WI38 (cell line): ENCODE results near the gene ADAT1.

ENCODE experiments used
- H3K4me3 ChIP-seq: 2 replicates; pipeline ENCODE4 v1.5.1; 2011; ENCODE audit warnings: low read depth, mild to moderate bottlenecking, control low read depth, low read length
- TF ChIP-seq, protein P1 (sequence below): IDR thresholded peaks from 2 replicates; pipeline ENCODE4 v1.5.1; 2012; ENCODE audit warnings: low read depth, mild to moderate bottlenecking, control low read depth, low read length

ADAT1 gene

DNA sequence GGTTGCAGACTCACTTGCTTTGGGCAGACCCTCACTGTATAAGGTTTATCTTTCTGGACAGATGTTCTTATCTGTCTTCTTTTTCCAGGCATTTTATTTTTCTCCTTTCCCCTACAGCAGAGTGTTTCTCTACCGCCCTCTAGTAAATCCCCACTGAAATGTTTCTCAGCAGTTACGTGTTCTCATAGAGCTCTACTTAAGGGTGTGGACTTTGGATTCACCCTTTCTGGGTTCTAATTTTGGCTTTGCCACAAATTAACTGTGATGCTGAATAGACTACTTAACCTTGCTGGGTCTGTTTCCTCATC, 2.0 kb downstream of the ADAT1 start:
- TF ChIP-seq, protein P1, sequence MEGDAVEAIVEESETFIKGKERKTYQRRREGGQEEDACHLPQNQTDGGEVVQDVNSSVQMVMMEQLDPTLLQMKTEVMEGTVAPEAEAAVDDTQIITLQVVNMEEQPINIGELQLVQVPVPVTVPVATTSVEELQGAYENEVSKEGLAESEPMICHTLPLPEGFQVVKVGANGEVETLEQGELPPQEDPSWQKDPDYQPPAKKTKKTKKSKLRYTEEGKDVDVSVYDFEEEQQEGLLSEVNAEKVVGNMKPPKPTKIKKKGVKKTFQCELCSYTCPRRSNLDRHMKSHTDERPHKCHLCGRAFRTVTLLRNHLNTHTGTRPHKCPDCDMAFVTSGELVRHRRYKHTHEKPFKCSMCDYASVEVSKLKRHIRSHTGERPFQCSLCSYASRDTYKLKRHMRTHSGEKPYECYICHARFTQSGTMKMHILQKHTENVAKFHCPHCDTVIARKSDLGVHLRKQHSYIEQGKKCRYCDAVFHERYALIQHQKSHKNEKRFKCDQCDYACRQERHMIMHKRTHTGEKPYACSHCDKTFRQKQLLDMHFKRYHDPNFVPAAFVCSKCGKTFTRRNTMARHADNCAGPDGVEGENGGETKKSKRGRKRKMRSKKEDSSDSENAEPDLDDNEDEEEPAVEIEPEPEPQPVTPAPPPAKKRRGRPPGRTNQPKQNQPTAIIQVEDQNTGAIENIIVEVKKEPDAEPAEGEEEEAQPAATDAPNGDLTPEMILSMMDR = no peak
- no peak overlapping the region for H3K4me3 ChIP-seq

DNA sequence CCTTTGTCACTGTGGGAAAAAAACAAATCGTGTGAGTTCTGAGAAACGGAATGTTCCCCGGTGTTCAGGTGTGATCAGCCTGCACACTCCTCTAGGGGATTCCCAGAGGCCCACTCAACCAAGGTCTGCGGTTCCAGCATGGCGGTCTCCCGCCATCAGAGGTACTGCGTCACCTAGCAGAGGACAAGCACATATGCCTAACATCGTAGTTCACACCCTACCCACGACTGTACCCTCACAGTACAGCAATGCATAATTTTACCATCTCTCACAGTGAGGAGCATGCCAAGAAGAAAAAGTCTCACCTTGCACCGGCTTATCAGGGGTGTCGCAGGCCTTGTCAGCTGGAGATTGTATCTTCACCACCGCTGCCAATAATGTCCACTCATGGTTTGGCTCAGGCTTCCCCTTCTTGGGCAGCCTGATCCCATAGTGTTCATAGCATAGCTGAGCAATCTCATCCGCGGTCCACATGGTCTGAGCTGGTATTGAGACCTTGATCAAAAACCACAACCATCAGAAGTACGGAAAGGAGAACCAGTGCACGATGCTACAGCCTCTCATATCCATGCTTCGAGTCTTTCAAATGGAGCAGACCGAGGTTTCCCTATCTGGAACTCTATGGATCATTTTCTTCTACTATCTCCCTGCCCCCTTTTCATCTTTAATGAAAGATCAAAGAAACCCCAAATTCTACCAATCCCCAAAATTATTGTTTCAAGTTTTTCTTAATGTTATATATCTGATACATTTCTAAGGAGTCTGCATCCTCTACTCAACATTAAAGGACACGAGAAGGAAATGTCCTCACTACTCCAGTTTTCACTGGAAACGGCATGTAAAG, 2.5 kb downstream of the ADAT1 start:
- TF ChIP-seq, protein P1 = no peak
- no peak overlapping the region for H3K4me3 ChIP-seq

DNA sequence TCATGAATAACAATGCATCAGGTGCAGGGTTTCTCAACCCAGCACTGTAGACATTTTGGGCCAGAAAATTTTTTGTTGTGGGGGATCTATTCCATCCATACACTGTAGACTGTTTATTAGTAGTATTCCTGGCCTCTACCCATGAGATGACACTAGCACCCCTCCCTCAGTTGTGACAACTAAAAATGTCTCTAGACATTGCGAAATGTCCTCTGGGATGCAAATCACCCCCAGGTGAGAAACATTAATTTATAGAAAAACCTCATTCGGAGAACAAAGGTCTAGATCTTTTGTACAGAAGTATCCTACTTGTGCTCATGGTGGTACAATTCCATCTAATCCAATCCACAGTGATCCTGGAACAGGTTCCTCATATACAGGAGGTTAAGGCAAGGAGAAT, 4.3 kb downstream of the ADAT1 start:
- TF ChIP-seq, protein P1 = no peak
- H3K4me3 ChIP-seq = no peak overlapping the region

DNA sequence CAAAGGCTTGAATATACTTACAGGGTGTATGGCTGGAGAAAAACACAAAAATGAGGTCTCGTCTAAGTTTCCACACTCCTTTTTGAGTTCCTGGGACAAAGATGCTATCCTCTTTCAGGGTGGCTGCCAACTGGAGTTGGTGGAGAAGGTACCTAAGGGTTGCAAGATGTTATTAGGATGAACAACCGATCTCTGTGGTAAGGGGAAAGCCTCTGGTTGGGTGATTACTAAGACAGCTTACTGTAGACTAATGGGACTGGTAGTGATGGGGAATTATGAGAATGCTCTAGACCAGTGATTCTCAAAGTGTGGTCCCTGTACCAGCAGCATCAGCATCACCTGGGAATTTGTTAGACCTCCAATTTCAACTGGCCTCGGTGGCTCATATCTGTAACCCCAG, 6.0 kb downstream of the ADAT1 start:
- TF ChIP-seq, protein P1 = no peak
- H3K4me3 ChIP-seq = no peak overlapping the region

DNA sequence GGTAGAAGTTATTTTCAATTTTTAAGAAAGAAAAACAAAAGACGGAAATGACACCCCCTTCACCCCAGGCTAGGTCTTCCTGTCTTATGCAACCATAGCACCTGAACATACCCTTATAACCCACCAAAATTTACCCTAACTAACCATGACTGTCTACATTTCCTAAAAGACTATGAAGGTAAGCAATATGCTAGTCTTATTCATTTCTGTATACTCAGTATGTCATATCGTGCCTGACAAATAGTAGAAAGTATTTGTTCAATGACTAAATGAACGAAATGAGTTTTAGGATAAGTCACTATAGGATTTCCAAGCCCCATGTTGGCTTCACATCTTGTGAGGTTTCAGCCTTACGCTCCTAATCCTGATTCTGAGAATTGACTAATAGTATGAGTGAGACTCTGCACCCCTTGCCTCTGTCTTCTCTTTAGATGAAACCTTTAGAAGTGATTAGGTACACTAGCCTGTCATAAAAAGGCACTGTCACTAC, 6.5 kb downstream of the ADAT1 start:
- TF ChIP-seq, protein P1 = no peak
- H3K4me3 ChIP-seq = no peak overlapping the region

DNA sequence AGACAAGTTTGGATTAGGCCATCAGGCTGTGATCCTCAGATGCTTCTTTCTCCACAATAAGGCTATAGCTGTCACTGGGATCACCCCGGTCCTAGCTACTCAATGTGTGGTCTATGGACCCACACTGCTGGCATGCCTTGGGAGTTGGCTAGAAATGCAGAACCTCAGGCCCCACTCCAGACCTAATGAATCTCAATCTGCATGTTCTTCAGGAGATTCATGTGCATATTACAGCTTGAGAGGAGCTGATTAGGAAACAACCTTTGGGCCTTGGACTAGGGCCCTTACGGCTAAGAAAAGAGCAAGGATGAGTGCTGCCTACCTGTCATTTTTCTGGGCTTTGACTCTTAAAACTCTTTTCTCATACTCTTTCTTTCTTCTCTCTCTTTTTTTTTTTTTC, 7.5 kb downstream of the ADAT1 start:
- H3K4me3 ChIP-seq = no peak overlapping the region
- TF ChIP-seq, protein P1 = no peak

DNA sequence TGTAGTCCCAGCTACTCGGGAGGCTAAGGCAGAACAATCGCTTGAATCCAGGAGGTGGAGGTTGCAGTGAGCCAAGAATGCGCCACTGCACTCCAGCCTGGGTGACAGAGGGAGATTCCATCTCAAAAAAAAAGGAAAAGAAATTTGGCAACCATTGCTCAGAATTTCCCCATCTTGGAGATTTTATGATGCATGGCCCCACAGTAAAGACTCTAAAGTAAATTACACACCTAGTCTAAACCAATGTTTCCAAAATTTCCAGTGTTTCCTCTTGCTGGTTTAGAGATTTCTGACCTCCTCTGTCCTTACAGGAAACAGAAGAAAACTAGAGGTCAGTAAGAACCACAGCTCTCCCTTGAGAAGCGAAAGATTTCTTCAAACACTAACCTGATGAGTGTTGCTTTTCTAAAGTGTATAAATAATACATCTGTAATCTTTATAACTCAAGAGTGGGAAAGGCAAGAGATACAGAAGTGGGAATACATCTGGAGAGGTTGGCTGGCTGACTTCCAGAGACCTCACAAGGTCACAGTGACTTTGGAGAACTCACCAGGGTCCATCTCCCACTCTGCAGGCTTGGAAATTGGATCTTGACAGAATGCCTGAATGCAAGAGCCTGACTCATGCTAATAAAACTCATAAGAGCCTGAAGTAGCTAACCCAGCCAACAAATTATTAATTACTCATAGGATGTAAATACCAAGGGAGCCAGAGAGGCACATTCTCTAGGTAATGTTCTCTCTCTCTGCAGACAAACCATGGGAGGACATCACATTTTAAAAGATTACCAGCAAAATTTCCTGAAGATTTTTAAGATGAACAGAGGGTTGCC, 8.8 kb downstream of the ADAT1 start:
- TF ChIP-seq, protein P1 = no peak
- no peak overlapping the region for H3K4me3 ChIP-seq
